Endodermal cell (in vitro differentiated cells): ENCODE measurements around the gene CCDC86. TPM values are rescaled to one million over a fixed set of nuclear protein-coding genes. Genes with fewer than 3 reads are reported as not detected.

ENCODE experiments used
- DNase-seq: peaks from one replicate; pipeline ENCODE4 v3.0.0-alpha.2; 2017
- H3K27ac ChIP-seq: 2 replicates; pipeline ENCODE4 v1.5.1; 2013; ENCODE audit warnings: mild to moderate bottlenecking, low read depth, low read length, moderate library complexity
- H3K27me3 ChIP-seq: 2 replicates; pipeline ENCODE4 v1.6.1; 2013; ENCODE audit warnings: mild to moderate bottlenecking, low read length, moderate library complexity; ENCODE audit not compliant: insufficient read depth, control insufficient read depth, poor library complexity, severe bottlenecking
- H3K36me3 ChIP-seq: 2 replicates; pipeline ENCODE4 v1.7.0; 2013; ENCODE audit warnings: mild to moderate bottlenecking, low read length, moderate library complexity; ENCODE audit not compliant: control insufficient read depth, insufficient read depth
- H3K4me1 ChIP-seq: one replicate; pipeline ENCODE4 v1.7.0; 2013; ENCODE audit warnings: low read length; ENCODE audit not compliant: control insufficient read depth, insufficient read depth
- H3K4me3 ChIP-seq: 2 replicates; pipeline ENCODE4 v1.5.1; 2013; ENCODE audit warnings: mild to moderate bottlenecking, low read length, moderate library complexity
- H3K9ac ChIP-seq: 2 replicates; pipeline ENCODE4 v1.6.1; 2013; ENCODE audit warnings: mild to moderate bottlenecking, low read length, moderate library complexity; ENCODE audit not compliant: poor library complexity, severe bottlenecking; ENCODE audit errors: extremely low read depth
- H3K9me3 ChIP-seq: 2 replicates; pipeline ENCODE4 v1.6.1; 2013; ENCODE audit warnings: mild to moderate bottlenecking, low read length, moderate library complexity; ENCODE audit not compliant: control insufficient read depth
- H3K27ac Mint-ChIP-seq: 2 replicates; pipeline ENCODE4 v1.8.0; 2020; ENCODE audit warnings: mixed read lengths
- H3K27me3 Mint-ChIP-seq: 2 replicates; pipeline ENCODE4 v1.8.0; 2021; ENCODE audit warnings: mild to moderate bottlenecking, mixed read lengths; ENCODE audit not compliant: insufficient read depth
- H3K36me3 Mint-ChIP-seq: 2 replicates; pipeline ENCODE4 v1.8.0; 2020; ENCODE audit warnings: low read depth, mixed read lengths
- H3K4me1 Mint-ChIP-seq: 2 replicates; pipeline ENCODE4 v1.8.0; 2020; ENCODE audit warnings: mixed read lengths
- H3K4me3 Mint-ChIP-seq: 2 replicates; pipeline ENCODE4 v1.8.0; 2020; ENCODE audit warnings: mild to moderate bottlenecking, moderate library complexity, mixed read lengths
- H3K9me3 Mint-ChIP-seq: 2 replicates; pipeline ENCODE4 v1.8.0; 2020; ENCODE audit warnings: mild to moderate bottlenecking, mixed read lengths
- CTCF ChIP-seq: fragments of 200-600 bp; sonication (generic); conservative IDR thresholded peaks from 2 replicates; pipeline ENCODE4 v1.5.0; 2021; ENCODE audit warnings: antibody characterized with exemption, mild to moderate bottlenecking
- WGBS, 2 experiments: methylation state at CpG; one replicate each; pipeline versions ENCODE4 v1.1.5 to v1.1.7; 2013; ENCODE audit warnings: missing lambda C conversion rate in 2 of 2, mixed read lengths in 1 of 2; ENCODE audit not compliant: insufficient coverage in 1 of 2, insufficient read length in 1 of 2; 5-methylcytosine and 5-hydroxymethylcytosine counted together
- total RNA-seq, 2 donors: library from RNA; stranded (reverse); fragmentation: NEBNext Ultra II Directional in 1 of 2; extraction: Animal tissue kit (Norgen Biotek cat#: 25700) in 1 of 2; gene quantifications; 2 replicates in 1 of 2; 3 replicates in 1 of 2; pipeline ENCODE4 v1.2.1, GENCODE V29; 2021

Gene CCDC86
- total RNA-seq, 2 donors from 2014 or later: 22.4 to 27.9 TPM

GRCh38 chr11:60860943-60861342 is 19.0 kb downstream of the CCDC86 start:
- H3K36me3 Mint-ChIP-seq: no peaks in the 10 kb centered on the region
- H3K27ac Mint-ChIP-seq: no peak overlapping the region
- peaks cover 2% of the 10 kb centered on the region for H3K9me3 Mint-ChIP-seq
- H3K4me1 ChIP-seq: no peaks in the 10 kb centered on the region
- no peaks in the 10 kb centered on the region for H3K27me3 ChIP-seq
- no peaks in the 10 kb centered on the region for H3K4me1 Mint-ChIP-seq
- no peaks in the 10 kb centered on the region for H3K36me3 ChIP-seq
- WGBS, 2 experiments: 83 to 84% methylated on average over 6 to 7 of the region's 7 CpGs
- no peak overlapping the region for H3K9ac ChIP-seq
- no peak for TF ChIP-seq CTCF
- no peak overlapping the region for H3K4me3 Mint-ChIP-seq
- H3K27ac ChIP-seq: no peak overlapping the region
- H3K27me3 Mint-ChIP-seq: peaks cover 11% of the 10 kb centered on the region
- no peaks in the 10 kb centered on the region for H3K9me3 ChIP-seq
- no peak overlapping the region for H3K4me3 ChIP-seq
- DNase-seq: no peak

GRCh38 chr11:60862171-60862570 is 20.3 kb downstream of the CCDC86 start:
- H3K9ac ChIP-seq: no peak overlapping the region
- H3K27ac ChIP-seq: no peak overlapping the region
- TF ChIP-seq CTCF: no peak
- H3K36me3 ChIP-seq: no peaks in the 10 kb centered on the region
- 92 to 97% methylated on average over 6 to 9 of the region's 9 CpGs for WGBS, 2 experiments
- no peaks in the 10 kb centered on the region for H3K9me3 ChIP-seq
- Mint-ChIP-seq H3K4me3 (no peak overlapping the region), H3K27ac (no peak overlapping the region), H3K4me1 (no peaks in the 10 kb centered on the region), H3K27me3 (peaks cover 5% of the 10 kb centered on the region), H3K9me3 (peaks cover 2% of the 10 kb centered on the region), H3K36me3 (no peaks in the 10 kb centered on the region)
- no peaks in the 10 kb centered on the region for H3K4me1 ChIP-seq
- no peak overlapping the region for H3K4me3 ChIP-seq
- H3K27me3 ChIP-seq: no peaks in the 10 kb centered on the region
- no peak for DNase-seq

- peaks cover 1% of the 10 kb centered on the region for H3K27me3 Mint-ChIP-seq
- 87 to 93% methylated on average over 9 to 16 of the region's 16 CpGs for WGBS, 2 experiments
- no peaks in the 10 kb centered on the region for H3K27me3 ChIP-seq
- H3K9ac ChIP-seq: no peak overlapping the region
- H3K36me3 ChIP-seq: no peaks in the 10 kb centered on the region
- no peaks in the 10 kb centered on the region for H3K4me1 Mint-ChIP-seq
- DNase-seq: no peak
- H3K27ac ChIP-seq: no peak overlapping the region
- TF ChIP-seq CTCF: no peak
- H3K4me3 ChIP-seq: no peak overlapping the region
- H3K4me3 Mint-ChIP-seq: no peak overlapping the region
- no peaks in the 10 kb centered on the region for H3K36me3 Mint-ChIP-seq
- no peak overlapping the region for H3K27ac Mint-ChIP-seq
- H3K9me3 Mint-ChIP-seq: peaks cover 2% of the 10 kb centered on the region
- H3K4me1 ChIP-seq: no peaks in the 10 kb centered on the region
- H3K9me3 ChIP-seq: no peaks in the 10 kb centered on the region
Observed at GRCh38 chr11:60863550-60864521, 21.9 kb downstream of the CCDC86 start.
